SKM-1 (cell line): Measurements from ENCODE around the gene LMTK2.
"Not testable (repeated sequence)": the region's sequence is repeated elsewhere in the genome, so short reads cannot be mapped to it uniquely, and the experiment has no call there.

ENCODE experiments used
- DNase-seq: peaks from one replicate; lab custom pipeline; 2025; ENCODE audit not compliant: unreplicated experiment; lab: John Stamatoyannopoulos, UW

Gene LMTK2

DNA sequence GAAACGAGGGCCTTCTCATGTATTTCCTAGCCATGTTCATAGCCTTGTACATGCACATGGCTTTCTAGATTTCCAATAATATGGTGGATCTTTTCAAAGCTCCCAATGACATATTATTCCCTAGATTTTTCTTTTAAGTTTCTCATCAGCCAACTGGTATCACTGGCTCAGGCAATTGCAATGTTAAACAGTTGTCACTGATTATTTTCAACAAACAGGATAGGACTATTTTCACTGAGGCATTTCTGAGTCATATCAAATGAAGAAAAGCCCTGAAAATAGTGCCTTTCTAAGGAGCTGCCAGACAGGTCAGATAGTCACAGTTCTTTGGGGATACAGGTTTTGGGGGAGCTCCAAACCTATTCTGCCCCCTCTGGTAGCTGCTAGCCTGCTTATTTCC is 4.5 kb upstream of the LMTK2 start:
- no peak for DNase-seq

DNA sequence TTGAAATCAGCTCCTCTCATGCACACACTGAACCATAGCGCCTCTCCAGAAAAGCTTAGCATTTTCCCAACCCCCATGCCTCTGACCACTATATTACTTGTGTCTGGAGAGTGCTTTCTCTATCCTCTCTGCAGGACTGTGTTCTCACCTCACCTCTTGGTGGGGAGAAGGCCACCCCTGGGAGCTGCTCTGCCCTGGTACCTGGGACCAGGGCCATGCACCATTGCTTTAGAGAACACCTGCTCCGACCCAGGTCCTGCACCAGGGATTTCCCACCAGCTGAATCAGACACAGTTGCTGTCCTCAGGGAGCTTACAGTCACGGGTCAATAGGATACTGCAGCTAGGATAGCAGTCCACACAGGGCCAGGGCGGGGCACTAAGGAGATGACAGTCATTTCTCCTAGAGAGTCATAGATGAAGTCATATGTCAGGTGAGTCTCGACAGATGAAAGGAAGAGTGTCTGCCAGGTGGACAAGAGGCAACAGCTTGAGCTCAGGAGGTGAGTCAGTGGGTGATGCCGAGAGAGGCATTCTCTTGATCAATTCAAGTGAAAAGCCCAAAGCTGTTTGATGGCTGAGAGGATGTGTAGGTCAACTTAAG is 619 bp upstream of the LMTK2 start:
- DNase-seq = no peak

DNA sequence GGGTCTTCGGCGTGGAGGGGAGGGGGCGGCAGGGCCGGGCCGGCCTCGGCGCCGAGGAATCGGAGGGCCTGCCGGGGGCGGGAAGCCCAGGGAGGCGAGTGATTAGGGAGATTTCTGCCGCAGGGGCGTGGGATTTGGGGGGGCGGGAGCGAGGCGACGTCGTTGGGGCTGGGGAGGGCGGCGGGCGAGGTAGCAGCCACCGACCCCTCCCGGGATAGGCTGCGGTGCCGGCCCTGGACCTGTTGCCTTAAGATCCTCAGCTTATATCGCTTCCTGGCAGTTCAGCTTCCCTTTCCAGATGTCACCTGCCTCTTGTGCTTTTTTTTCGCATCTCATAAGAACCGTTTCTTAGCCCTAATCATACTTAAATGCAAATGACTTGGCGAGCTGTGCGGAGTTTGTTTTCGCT is 655 bp downstream of the LMTK2 start:
- DNase-seq = no peak

DNA sequence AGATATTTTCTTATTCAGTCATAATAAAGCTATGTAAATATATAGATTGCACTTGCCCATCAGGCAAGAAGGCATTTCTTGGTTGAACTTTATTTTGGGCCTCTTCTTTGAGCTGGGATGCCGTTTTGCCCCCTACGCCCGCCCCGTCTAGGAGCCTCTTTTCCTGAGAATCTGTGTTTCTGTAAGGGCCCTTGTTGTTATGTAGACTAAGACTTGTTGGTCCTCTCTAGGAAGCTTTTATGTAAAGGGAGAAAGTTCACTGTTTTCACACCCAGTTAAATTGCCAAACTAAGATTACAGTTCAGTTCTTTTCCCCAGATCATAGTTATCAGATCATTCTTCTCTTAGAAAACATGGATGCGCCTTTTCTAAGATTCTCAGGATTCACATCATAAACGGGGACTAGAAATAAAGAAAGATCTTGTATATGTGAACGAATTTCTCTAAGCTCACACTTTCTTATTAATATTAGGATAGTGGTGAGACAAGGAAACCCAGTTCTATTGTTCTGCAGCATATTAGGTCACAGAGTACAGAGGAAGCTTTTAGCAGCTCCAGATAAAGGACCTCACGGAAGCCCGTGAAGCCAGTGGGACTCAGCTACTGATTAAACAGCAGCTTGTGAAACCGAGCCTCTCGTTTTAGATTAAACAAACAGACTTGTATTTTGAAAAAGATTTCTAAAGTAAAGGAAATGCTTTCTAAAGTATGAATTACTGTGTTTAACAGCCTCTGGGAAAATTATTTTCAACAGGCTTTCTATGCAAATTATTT is 3.8 kb downstream of the LMTK2 start:
- DNase-seq = no peak

DNA sequence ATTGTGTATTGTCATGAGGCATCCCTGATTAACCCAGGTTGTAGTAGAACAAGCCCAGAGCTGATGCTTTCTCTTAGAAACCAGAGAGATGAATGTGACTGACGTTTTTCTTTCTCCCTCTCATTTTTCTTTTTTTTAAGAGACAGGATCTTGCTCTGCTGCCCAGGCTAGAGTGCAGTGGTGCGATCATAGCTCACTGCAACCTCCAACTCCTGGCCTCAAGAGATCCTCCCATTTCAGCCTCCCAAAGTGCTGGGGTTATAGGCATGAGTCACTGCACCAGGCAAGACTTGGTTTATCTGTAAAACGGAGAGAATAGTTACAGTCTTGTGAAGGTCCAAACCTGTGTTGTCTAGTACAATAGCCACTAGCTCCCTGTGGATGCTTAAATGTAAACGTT is 5.4 kb downstream of the LMTK2 start:
- no peak for DNase-seq

DNA sequence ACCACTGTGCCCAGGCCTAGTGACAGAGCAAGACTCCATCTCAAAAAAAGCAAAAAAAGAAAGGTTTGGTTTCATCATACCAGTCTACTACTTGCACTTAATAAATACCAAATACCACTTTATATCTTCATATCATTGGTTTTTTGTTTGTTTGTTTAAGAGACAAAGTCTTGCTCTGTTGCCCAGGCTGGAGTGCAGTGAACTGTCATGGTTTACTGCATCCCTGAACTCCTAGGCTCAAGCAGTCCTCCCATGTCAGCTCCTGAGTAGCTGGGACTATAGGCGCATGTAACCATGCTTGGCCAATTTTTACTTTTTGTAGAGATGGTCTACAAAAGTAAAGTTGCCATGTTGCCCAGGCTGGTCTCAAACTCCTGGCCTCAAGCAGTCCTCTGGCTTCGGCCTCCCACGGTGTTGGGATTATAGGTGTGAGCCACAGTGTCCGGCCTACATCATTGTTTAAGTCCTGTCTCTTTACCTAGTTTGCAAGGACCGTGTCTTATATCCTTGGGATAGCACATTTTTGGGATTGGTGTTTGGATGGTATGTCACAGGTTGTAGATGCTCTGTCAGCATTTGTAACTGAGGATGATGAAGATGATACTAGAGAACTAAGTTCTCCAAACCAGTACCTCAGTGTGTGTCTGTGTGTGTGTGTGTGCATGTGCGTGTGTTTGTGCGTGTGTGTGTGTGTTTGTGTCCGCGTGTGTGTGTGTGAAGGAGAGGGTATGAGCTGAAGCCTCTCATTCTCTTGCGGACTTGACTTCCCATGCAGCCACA is 9.3 kb downstream of the LMTK2 start:
- no peak for DNase-seq

DNA sequence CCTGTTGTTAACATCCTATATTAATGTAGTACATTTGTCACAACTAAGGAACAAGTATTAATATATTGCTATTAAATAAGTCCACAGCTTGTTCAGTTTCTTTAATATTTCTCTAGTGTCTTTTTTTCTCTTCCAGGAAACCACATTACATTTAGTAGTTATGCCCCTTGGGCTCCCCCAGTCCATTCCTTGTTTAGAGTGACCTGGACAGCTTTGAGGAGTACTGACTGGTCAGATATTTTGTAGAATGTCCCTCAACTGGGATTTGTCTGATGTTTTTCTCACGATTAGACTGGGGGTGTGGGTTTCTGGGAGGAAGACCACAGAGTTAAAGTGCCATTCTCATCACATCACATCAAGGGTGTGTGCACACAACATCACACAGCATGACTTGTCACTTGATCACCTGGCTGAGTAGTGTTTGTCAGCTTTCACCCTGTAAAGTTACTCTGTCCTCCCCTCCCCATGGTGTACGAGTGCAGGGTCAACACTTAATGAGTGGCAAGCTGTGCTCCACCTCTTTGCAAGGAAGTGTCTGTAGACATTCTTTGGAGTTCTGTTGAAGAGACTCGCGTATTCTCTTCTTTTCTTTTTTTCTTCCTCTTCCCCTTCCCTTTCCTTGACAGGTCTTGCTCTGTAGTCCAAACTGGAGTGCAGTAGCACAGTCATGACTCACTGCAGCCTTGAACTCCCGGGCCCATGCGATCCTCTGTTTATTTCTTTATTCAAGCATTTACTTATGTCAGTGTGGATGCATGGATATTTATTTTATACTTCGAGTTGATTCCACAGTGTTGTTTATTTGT is 10.2 kb downstream of the LMTK2 start:
- no peak for DNase-seq

DNA sequence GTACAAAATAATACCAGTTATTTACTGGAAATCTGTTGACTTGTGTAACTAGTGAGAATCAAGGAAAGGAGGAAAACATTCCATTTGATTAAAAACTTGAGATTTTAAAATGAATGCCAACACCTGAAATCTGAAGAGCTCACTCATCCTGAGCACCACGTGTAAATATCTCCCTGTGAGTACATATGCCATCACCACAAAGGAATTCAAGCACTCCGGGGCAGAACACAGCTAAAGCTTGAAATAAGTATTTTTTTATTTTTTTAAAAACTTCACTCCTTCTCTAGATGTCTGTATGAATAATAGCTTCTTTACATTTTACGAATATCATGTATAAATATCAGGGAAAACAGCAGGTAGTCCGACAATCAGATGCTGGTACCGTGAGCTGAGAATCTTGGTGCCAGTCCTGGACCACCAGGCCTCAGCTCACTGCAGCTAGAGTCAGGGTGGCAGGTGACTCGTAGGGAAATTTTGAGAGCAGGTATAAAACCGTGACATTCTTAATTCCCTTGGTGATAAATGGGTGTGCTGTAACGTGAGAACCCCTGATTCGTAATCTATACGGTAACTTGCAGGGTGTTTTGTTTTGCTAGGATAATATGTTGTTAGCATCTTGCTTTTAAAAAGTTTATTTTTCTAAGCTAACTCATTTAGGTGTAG is 12.7 kb downstream of the LMTK2 start:
- no peak for DNase-seq

DNA sequence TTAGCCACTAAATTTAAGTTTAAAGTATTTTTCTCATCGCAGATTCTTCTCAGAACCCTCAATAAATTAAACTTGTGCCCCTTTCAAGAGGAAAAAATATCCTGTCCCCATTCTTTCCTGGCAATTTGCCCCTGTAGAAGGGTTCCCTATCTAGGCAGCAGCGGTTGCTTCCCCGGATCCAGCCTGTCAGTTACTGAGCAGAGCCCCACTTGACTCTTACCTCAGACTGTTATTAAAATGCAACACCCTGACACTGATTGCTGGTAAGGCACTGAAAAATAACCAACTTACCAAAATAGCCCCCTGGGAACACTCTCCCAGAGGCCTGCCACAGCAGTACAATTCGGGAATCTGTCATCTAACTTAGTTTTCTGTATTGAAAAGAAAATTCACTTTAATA is 13.9 kb downstream of the LMTK2 start:
- DNase-seq = no peak

DNA sequence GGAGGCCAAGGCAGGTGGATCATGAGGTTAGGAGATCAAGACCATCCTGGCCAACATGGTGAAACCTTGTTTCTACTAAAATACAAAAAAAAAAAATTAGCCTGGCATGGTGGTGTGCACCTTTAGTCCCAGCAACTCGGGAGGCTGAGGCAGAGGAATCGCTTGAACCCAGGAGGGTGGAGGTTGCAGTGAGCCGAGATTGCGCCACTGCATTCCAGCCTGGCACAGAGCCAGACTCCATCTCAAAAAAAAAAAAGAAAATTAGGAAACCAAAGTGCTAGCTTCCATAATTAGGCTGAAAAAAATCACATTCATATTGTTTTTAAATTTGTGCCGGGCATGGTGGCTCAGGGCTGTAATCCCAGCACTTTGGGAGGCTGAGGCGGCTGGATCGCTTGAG is 14.7 kb downstream of the LMTK2 start:
- not testable (repeated sequence) for DNase-seq

DNA sequence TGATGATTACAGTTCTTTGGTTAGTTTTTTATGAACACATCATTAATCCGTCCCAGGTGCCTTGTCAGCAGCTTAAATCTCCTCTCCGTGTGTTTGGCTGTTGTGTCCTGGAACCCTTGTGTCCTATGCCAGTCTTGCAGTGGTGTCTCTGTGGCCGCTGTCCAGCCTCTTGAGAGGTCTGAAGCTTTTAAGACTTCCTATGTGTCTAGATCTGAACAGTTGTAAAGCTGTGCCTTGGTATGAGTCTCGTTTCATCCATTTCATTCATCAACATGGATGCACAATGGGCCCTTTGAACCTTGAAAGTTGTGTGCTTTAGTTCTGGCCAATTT is 16.7 kb downstream of the LMTK2 start:
- no peak for DNase-seq

DNA sequence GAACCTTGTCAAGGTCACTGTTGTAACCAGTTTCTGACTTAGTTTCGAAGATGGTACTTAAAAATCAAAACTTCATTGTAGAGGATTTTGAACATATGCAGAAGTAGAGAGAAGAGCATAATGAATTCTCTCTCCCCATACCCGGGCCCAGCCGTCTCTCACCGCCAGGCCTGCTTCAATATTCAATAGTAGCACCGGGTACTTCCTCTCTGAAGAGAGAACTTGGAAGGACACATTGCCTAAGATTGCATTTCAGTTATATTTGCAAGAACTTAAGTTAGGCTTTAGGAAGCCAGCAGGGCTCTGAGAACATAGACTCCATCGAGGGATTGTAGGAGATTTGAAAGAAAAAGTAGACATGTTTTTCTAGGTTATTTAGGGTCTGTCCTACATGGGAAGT is 19.1 kb downstream of the LMTK2 start:
- no peak for DNase-seq

DNA sequence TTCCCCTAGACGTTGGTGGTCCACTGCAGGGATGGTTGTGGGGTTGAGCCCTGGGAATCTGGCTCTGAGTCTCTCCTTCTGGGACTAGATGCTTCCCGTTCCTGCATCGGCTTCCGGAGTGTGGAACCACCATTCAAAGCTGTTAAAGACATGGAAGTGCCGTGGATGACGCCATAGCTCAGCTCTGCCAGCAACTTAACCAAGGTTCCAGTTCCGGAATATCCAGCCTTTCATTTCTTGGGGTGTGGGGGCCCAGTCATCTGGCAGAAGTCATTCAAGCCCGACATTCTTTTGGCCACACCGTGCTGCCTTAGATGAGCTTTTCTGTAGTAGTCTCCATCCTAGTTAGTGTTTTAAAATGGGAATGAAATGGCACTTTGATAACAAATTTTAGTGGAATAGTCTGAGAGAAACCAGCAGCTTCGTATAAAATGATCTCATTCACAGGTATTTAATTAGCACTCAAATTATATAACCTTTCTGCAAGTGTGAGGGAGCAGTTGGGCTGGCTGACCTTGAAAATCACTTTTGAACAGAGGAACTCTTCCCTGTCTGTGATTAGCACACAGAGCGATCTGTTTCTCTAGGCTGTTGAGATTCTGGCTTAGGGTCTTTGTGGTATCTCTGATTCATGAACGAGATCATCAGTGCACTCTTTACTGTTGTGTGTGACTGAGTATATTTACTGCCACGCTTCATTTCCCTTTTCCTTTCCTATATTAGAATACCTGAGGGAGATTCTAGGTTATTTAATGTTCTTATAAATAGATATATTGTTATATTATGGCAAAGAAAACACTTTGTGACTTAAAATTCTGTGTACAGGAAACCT is 19.9 kb downstream of the LMTK2 start:
- DNase-seq = no peak

DNA sequence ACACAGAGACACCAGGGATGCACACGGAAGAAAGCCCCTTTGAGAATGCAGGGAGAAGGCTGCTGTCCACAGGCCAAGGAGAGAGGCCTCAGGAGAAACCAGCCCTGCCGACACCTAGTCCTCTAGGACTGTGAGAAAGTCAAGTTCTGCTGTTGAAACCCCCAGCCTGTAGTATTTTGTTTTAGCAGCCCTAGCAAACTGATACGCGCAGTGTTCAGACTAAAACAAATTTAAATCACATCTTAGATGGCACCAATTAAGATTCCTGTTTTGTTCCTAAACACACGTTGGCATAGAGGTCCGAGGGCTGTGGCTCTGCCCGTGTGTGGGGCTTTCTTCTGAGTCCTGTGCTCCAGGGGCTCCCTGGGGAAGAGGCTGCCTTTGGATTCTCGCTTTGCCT is 21.7 kb downstream of the LMTK2 start:
- no peak for DNase-seq

DNA sequence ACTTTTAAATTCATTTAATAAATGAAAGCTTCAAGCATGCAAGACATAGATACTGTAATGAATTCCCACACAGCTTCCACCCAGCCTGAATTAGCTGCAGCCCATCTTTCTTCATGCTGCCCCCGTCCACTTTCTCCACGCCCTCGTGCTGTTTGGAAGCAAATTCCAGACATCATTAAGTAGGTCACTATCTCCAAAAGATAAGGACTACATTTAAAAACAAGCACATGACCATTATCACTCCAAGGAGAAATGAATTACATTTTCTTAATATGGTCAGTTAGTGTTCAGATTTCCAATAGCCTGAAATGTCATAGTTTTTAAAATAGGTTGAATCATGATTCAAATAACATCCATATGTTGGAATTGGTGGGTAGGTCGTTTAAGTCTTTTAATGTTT is 24.3 kb downstream of the LMTK2 start:
- DNase-seq = no peak

DNA sequence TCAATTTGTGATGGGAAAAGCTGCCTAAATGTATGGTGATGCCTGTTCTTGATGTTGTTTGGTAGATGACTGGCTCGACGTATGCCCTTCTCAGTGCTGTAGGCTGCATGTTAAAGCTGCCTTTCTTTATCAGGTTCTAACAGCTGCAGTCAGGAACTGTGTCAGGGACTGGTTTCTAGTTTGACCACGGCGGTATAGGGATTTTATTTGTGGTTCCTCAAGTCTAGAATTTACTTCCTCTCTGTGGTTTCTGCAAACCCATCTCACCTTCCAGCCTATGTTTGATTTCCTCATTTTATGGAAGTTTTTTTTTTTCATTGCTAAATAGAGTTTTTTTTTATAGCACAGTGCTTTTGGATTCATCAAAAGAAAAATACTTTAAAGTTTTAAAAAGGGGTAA is 26.5 kb downstream of the LMTK2 start:
- DNase-seq = peak; percentile 89

DNA sequence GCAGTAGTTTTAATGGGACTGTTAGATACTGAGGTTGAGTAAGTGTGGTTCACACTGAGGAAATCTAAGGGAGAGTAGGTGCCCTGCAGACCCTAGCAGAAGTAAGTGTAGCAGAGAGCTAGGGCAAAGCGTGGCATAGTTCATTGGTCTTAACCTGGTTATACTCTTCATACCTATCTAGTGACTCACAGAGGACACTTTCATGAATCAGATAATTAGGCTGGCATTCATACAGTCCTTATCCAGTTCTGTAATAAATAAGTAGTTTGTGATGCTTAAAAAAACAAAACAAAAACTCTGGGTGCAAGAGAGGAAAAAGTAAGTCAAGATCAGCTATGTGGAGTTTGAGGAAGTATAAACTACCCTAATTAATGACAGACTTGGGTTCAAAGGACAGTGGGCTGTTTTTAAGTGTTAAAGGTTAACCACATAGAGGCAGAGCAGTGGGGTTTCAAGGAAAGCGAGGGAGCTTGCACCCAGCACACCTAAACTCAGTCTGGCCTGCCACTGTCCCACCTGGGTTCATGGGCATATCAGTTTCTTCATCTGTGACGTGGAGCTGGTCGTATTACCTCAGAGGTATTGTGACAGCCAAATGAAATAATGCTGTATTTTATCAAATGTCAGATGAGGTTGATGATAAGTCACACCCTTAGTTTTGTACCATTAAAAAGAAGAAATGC is 27.1 kb downstream of the LMTK2 start:
- DNase-seq = no peak

DNA sequence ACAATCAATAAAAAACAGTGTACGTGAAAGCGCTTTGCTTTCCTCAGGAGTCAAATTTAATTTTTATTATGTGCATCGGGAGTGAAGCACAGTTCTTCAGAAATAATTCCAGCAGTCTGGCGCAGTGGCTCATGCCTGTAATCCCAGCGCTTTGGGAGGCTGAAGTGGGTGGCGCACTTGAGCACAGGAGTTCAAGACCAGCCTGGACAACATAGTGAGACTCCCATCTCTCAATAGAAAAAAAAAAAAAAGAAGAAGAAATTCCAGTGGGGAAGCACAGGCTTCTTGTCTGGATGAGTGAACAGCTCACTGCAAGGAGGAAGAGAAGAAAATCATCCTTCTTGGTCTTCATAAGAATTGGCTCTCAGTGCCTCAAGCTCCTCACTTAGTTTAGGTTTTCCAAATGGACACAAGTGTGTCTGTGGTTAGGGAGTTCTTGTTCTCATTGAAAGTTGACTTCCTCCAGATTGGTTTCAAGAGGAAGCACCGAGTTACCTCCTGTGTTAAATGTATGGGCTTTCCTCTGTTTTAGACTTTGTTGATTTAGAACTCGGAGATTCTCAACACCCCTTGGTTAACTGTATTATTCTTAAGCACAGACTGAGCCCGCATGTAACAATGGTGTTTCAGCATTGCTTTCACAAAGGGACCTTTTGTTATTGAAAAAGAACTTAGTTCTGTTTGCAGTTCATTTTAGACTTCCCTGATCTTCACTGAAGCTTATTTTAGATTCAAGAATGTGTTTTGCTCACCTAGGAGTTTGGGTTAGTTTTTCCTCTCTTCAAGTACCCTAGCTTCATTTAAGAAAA is 28.0 kb downstream of the LMTK2 start:
- DNase-seq = no peak

DNA sequence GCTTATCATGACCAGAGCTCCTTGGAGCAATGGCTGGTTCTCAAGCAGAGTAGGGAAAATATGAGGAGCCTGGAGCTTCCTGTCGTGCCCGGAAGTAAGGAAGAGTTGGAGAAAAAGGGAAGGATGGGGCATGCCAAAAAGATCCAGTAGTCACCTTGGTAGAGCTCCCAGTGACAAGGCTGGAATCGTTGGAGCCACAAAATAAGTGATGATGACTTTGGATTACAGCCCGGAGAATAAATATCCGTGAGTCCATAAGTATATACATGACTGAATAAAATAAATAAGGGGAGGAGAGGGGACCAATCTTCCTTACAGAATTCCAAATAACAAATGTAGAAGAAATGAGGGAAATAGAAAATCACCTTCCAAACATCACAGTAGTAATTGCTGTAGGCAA is 29.3 kb downstream of the LMTK2 start:
- DNase-seq = no peak
